ENCODE results near the gene CUL5. TPM values are rescaled to one million over a fixed set of nuclear protein-coding genes. Genes with fewer than 3 reads are reported as not detected.

CUL5 gene
- total RNA-seq, 2 experiments from 2014 or later, result 27.7 to 30.7 TPM

GRCh38 chr11:107999759-108000455 lies 8.8 kb upstream of the CUL5 start:
- H3K27me3 Mint-ChIP-seq, result peaks cover 1% of the 10 kb centered on the region
- CTCF ChIA-PET, result interaction anchor here (0.9 to 4.2 kb wide), 5 partner anchors 10 to 651 kb away, joined by 3 to 33 read pairs (median 6); partner anchors contain the start of gene CUL5
- intact Hi-C loops (cut with micrococcal nuclease), result loop anchor here (10.0 kb wide), 1 partner anchor 545 kb away; the partner anchor contains the start of gene CWF19L2
- H3K4me3 Mint-ChIP-seq, result no peak overlapping the region
- no peaks in the 10 kb centered on the region for H3K9me3 Mint-ChIP-seq
- no peaks in the 10 kb centered on the region for H3K36me3 Mint-ChIP-seq
- no peaks in the 10 kb centered on the region for H3K4me1 Mint-ChIP-seq (ENCODE audit: low read depth)
- POLR2A ChIA-PET, result no interaction called here
- no peak overlapping the region for H3K27ac Mint-ChIP-seq
- DNase-seq, result peak; percentile 48

GRCh38 chr11:108002476-108002875 lies 6.2 kb upstream of the CUL5 start:
- Mint-ChIP-seq H3K9me3 (no peaks in the 10 kb centered on the region), H3K27me3 (peaks cover 1% of the 10 kb centered on the region), H3K27ac (no peak overlapping the region), H3K36me3 (no peaks in the 10 kb centered on the region), H3K4me1 (ENCODE audit: low read depth) (no peaks in the 10 kb centered on the region), H3K4me3 (no peak overlapping the region)
- DNase-seq, result no peak
- CTCF ChIA-PET, result no interaction called here
- intact Hi-C loops (cut with micrococcal nuclease), result loop anchor here (10.0 kb wide), 1 partner anchor 548 kb away; the partner anchor contains the start of gene CWF19L2
- POLR2A ChIA-PET, result no interaction called here

GRCh38 chr11:108003623-108004022 lies 5.1 kb upstream of the CUL5 start:
- Mint-ChIP-seq H3K4me3 (no peak overlapping the region), H3K27ac (no peak overlapping the region), H3K36me3 (no peaks in the 10 kb centered on the region), H3K4me1 (ENCODE audit: low read depth) (peaks cover 3% of the 10 kb centered on the region), H3K27me3 (no peaks in the 10 kb centered on the region), H3K9me3 (no peaks in the 10 kb centered on the region)
- CTCF ChIA-PET, result no interaction called here
- POLR2A ChIA-PET, result no interaction called here
- no peak for DNase-seq
- intact Hi-C loops (cut with micrococcal nuclease), result loop anchor here (10.0 kb wide), 1 partner anchor 549 kb away; the partner anchor contains the start of gene CWF19L2

GRCh38 chr11:108007819-108008218 lies 879 bp upstream of the CUL5 start:
- Mint-ChIP-seq H3K9me3 (no peaks in the 10 kb centered on the region), H3K27ac (no peak overlapping the region), H3K4me3 (no peak overlapping the region), H3K4me1 (ENCODE audit: low read depth) (peaks cover 17% of the 10 kb centered on the region), H3K36me3 (peaks cover 5% of the 10 kb centered on the region), H3K27me3 (no peaks in the 10 kb centered on the region)
- DNase-seq, result no peak
- ChIA-PET CTCF (interaction anchor here (0.8 to 2.3 kb wide), 5 partner anchors 32 to 658 kb away, joined by 3 to 15 read pairs (median 5); partner anchors contain the start of gene DDX10), POLR2A (no interaction called here)
- intact Hi-C loops (cut with micrococcal nuclease), result loop anchor here (1.0 to 10.0 kb wide), 7 partner anchors 113 to 656 kb away; partner anchors contain the start of genes ACAT1, ATM, CWF19L2 and NPAT

- peak; percentile 27 for DNase-seq
- ChIA-PET CTCF (interaction anchor here (0.8 to 3.5 kb wide), 20 partner anchors 8 to 656 kb away, joined by 3 to 33 read pairs (median 5); partner anchors contain the start of gene DDX10), POLR2A (interaction anchor here (1.1 to 1.5 kb wide), 2 partner anchors 109 to 212 kb away, joined by 3 to 4 read pairs; partner anchors contain the start of gene NPAT)
- H3K9me3 Mint-ChIP-seq, result no peaks in the 10 kb centered on the region
- H3K27ac Mint-ChIP-seq, result peak overlapping the region; percentile 93
- intact Hi-C loops (cut with micrococcal nuclease), result loop anchor here (1.0 to 10.0 kb wide), 11 partner anchors 15 to 638 kb away; partner anchors contain the start of genes ACAT1, ATM, C11orf65 and CWF19L2
- H3K4me3 Mint-ChIP-seq, result peak overlapping the region; percentile 93
- no peaks in the 10 kb centered on the region for H3K27me3 Mint-ChIP-seq
- peaks cover 19% of the 10 kb centered on the region for H3K4me1 Mint-ChIP-seq (ENCODE audit: low read depth)
- peaks cover 5% of the 10 kb centered on the region for H3K36me3 Mint-ChIP-seq
Measured at GRCh38 chr11:108009497-108010370, 1.0 kb downstream of the CUL5 start.

- no peaks in the 10 kb centered on the region for H3K9me3 Mint-ChIP-seq
- H3K4me1 Mint-ChIP-seq (ENCODE audit: low read depth), result peaks cover 36% of the 10 kb centered on the region
- no peak for DNase-seq
- H3K27me3 Mint-ChIP-seq, result no peaks in the 10 kb centered on the region
- no peak overlapping the region for H3K4me3 Mint-ChIP-seq
- no peak overlapping the region for H3K27ac Mint-ChIP-seq
- intact Hi-C loops (cut with micrococcal nuclease), result loop anchor here (5.0 kb wide), 1 partner anchor 185 kb away; no protein-coding TSS in a partner anchor
- CTCF ChIA-PET, result interaction anchor here (0.6 to 2.6 kb wide), 2 partner anchors 13 to 330 kb away, joined by 3 to 10 read pairs; no protein-coding TSS in a partner anchor
- H3K36me3 Mint-ChIP-seq, result peaks cover 8% of the 10 kb centered on the region
- POLR2A ChIA-PET, result no interaction called here
Measured at GRCh38 chr11:108012139-108012725, 3.5 kb downstream of the CUL5 start.

- no peaks in the 10 kb centered on the region for H3K27me3 Mint-ChIP-seq
- ChIA-PET CTCF (no interaction called here), POLR2A (interaction anchor here (0.6 kb wide), 1 partner anchor 122 kb away, joined by 4 read pairs; no protein-coding TSS in a partner anchor)
- intact Hi-C loops (cut with micrococcal nuclease), result no loop called here
- no peak for DNase-seq
- no peak overlapping the region for H3K27ac Mint-ChIP-seq
- H3K4me3 Mint-ChIP-seq, result no peak overlapping the region
- H3K9me3 Mint-ChIP-seq, result no peaks in the 10 kb centered on the region
- H3K36me3 Mint-ChIP-seq, result peaks cover 4% of the 10 kb centered on the region
- peaks cover 43% of the 10 kb centered on the region for H3K4me1 Mint-ChIP-seq (ENCODE audit: low read depth)
Measured at GRCh38 chr11:108016647-108017046, 7.9 kb downstream of the CUL5 start.

- peaks cover 51% of the 10 kb centered on the region for H3K4me1 Mint-ChIP-seq (ENCODE audit: low read depth)
- no peak overlapping the region for H3K27ac Mint-ChIP-seq
- H3K9me3 Mint-ChIP-seq, result no peaks in the 10 kb centered on the region
- no peaks in the 10 kb centered on the region for H3K27me3 Mint-ChIP-seq
- no peak overlapping the region for H3K4me3 Mint-ChIP-seq
- intact Hi-C loops (cut with micrococcal nuclease), result no loop called here
- POLR2A ChIA-PET, result interaction anchor here (0.8 kb wide), 1 partner anchor 49 kb away, joined by 3 read pairs; no protein-coding TSS in a partner anchor
- no peak for DNase-seq
- H3K36me3 Mint-ChIP-seq, result peaks cover 4% of the 10 kb centered on the region
- CTCF ChIA-PET, result interaction anchor here (1.5 kb wide), 1 partner anchor 10 kb away, joined by 9 read pairs; the partner anchor contains the start of gene CUL5
Measured at GRCh38 chr11:108018708-108019107, 10.0 kb downstream of the CUL5 start.

GRCh38 chr11:108019870-108020540 lies 11.3 kb downstream of the CUL5 start:
- no peaks in the 10 kb centered on the region for H3K27me3 Mint-ChIP-seq
- peaks cover 4% of the 10 kb centered on the region for H3K36me3 Mint-ChIP-seq
- intact Hi-C loops (cut with micrococcal nuclease), result no loop called here
- POLR2A ChIA-PET, result interaction anchor here (0.6 kb wide), 1 partner anchor 260 kb away, joined by 3 read pairs; no protein-coding TSS in a partner anchor
- no peak for DNase-seq
- no peak overlapping the region for H3K27ac Mint-ChIP-seq
- H3K9me3 Mint-ChIP-seq, result no peaks in the 10 kb centered on the region
- peaks cover 56% of the 10 kb centered on the region for H3K4me1 Mint-ChIP-seq (ENCODE audit: low read depth)
- CTCF ChIA-PET, result interaction anchor here (2.4 kb wide), 1 partner anchor 11 kb away, joined by 17 read pairs; the partner anchor contains the start of gene CUL5
- no peak overlapping the region for H3K4me3 Mint-ChIP-seq

GRCh38 chr11:108025387-108026080 lies 16.8 kb downstream of the CUL5 start:
- H3K4me1 Mint-ChIP-seq (ENCODE audit: low read depth), result peaks cover 47% of the 10 kb centered on the region
- intact Hi-C loops (cut with micrococcal nuclease), result loop anchor here (2.0 kb wide), 1 partner anchor 15 kb away; no protein-coding TSS in a partner anchor
- peaks cover 5% of the 10 kb centered on the region for H3K36me3 Mint-ChIP-seq
- no peak overlapping the region for H3K4me3 Mint-ChIP-seq
- peak; percentile 26 for DNase-seq
- peak overlapping the region; percentile 60 for H3K27ac Mint-ChIP-seq
- CTCF ChIA-PET, result interaction anchor here (0.6 to 4.1 kb wide), 3 partner anchors 14 to 59 kb away, joined by 3 to 19 read pairs (median 10); partner anchors contain the start of gene CUL5
- no peaks in the 10 kb centered on the region for H3K9me3 Mint-ChIP-seq
- POLR2A ChIA-PET, result interaction anchor here (1.1 kb wide), 1 partner anchor 442 kb away, joined by 3 read pairs; the partner anchor contains the start of gene C11orf65
- no peaks in the 10 kb centered on the region for H3K27me3 Mint-ChIP-seq

All from activated CD4-positive, alpha-beta memory T cell treated with anti-CD3 and anti-CD28 coated beads for 36 hours (primary cell).